Endothelial cell (in vitro differentiated cells): ENCODE measurements around the gene RAB26. TPM values are rescaled to one million over a fixed set of nuclear protein-coding genes. Genes with fewer than 3 reads are reported as not detected.
"Not testable (repeated sequence)": the region's sequence is repeated elsewhere in the genome, so short reads cannot be mapped to it uniquely, and the experiment has no call there.

Experiments
- DNase-seq: peaks from one replicate; pipeline ENCODE4 v3.0.0; 2021; ENCODE audit warnings: low spot score
- H3K27ac Mint-ChIP-seq: one replicate; pipeline ENCODE4 v1.8.0; 2021; ENCODE audit warnings: mixed read lengths, inconsistent platforms; ENCODE audit not compliant: unreplicated experiment
- H3K27me3 Mint-ChIP-seq: one replicate; pipeline ENCODE4 v1.8.0; 2021; ENCODE audit warnings: mild to moderate bottlenecking, moderate library complexity, mixed read lengths, inconsistent platforms; ENCODE audit not compliant: unreplicated experiment
- H3K36me3 Mint-ChIP-seq: one replicate; pipeline ENCODE4 v1.8.0; 2021; ENCODE audit warnings: mild to moderate bottlenecking, low read depth, mixed read lengths, inconsistent platforms; ENCODE audit not compliant: unreplicated experiment
- H3K4me1 Mint-ChIP-seq: one replicate; pipeline ENCODE4 v1.8.0; 2021; ENCODE audit warnings: mild to moderate bottlenecking, mixed read lengths, inconsistent platforms; ENCODE audit not compliant: unreplicated experiment
- H3K4me3 Mint-ChIP-seq: one replicate; pipeline ENCODE4 v1.8.0; 2021; ENCODE audit warnings: mild to moderate bottlenecking, mixed read lengths, inconsistent platforms; ENCODE audit not compliant: unreplicated experiment
- H3K9me3 Mint-ChIP-seq: one replicate; pipeline ENCODE4 v1.8.0; 2021; ENCODE audit warnings: mixed read lengths, inconsistent platforms; ENCODE audit not compliant: unreplicated experiment
- CTCF ChIP-seq: fragments of 200-600 bp; sonication (generic); IDR thresholded peaks from one replicate; pipeline ENCODE4 v1.5.0; 2021; ENCODE audit warnings: antibody characterized with exemption; ENCODE audit not compliant: unreplicated experiment
- long read RNA-seq: library from polyadenylated mRNA; unstranded; transcript quantifications from one replicate; pipeline ENCODE4 v2.0.0, GENCODE V29; 2020; ENCODE audit not compliant: unreplicated experiment
- total RNA-seq: library from RNA; stranded (reverse); fragmentation: NEBNext Ultra II Directional; extraction: Animal tissue kit (Norgen Biotek cat#: 25700); gene quantifications from one replicate; pipeline ENCODE4 v1.2.1, GENCODE V29; 2021; ENCODE audit not compliant: unreplicated experiment

The RAB26 gene, protein sequence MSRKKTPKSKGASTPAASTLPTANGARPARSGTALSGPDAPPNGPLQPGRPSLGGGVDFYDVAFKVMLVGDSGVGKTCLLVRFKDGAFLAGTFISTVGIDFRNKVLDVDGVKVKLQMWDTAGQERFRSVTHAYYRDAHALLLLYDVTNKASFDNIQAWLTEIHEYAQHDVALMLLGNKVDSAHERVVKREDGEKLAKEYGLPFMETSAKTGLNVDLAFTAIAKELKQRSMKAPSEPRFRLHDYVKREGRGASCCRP
- 1.9 TPM for total RNA-seq
- long read RNA-seq: 0 reads

DNA sequence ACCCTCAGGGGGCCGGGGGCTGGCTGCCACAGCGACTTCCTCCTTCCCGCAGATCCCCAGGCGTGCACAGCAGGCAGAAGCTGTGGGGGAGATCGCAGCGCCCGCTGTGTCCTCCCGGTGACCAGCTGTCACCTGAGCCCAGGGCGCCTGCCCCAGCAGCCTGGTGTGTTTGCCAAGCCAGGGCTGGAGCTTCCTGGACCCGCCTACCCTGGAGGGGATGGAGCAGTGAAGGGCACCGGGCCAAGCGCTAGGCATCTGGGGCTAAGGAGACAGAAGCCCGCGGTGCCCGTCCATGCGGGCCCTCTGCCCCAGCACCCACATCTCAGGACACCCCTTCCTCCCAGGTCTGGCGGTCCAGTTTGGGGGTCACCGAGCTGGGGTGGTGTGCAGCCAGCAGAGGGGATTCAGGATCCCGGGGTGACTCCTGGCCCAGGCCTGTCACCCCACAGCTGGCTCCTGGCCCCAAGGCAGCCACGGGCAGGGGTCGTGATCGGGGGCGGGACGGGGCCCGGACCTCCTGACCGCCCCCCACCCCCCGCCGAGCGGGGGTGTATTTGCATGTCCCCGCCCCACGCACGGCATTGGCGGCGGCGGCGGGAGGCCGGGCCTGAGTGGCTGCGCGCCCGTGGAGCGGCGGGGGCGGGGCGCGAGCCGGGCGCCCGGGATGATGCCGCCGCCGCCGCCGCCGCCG, at the start of gene RAB26:
Gene RAB26 (plus strand): TSS at position 645 of the 691 bp plus-strand sequence. CDS start 159 bp downstream, outside the sequence.
- no peak for DNase-seq
- H3K9me3 Mint-ChIP-seq: no peaks in the 10 kb centered on the region
- H3K27me3 Mint-ChIP-seq: peaks cover 13% of the 10 kb centered on the region
- H3K27ac Mint-ChIP-seq: no peak within 1 kb of the TSS
- peaks cover 9% of the 10 kb centered on the region for H3K4me1 Mint-ChIP-seq
- H3K4me3 Mint-ChIP-seq: peak within 1 kb of the TSS; percentile 65
- H3K36me3 Mint-ChIP-seq: no peaks in the 10 kb centered on the region
- TF ChIP-seq CTCF: no peak

GRCh38 chr16:2101581-2101980, 46.8 kb upstream of the RAB26 start:
- H3K4me3 Mint-ChIP-seq, H3K27ac Mint-ChIP-seq: not testable (repeated sequence)

GRCh38 chr16:2102471-2102870, 46.0 kb upstream of the RAB26 start:
- Mint-ChIP-seq H3K27me3 (peaks cover 6% of the 10 kb centered on the region), H3K27ac (no peak overlapping the region), H3K36me3 (peaks cover 5% of the 10 kb centered on the region), H3K9me3 (no peaks in the 10 kb centered on the region), H3K4me3 (no peak overlapping the region), H3K4me1 (no peaks in the 10 kb centered on the region)
- DNase-seq: no peak
- TF ChIP-seq CTCF: no peak

More at GRCh38 chr16:2101581-2101980, 46.8 kb upstream of the RAB26 start:
- H3K27me3 Mint-ChIP-seq, H3K4me1 Mint-ChIP-seq, DNase-seq, H3K36me3 Mint-ChIP-seq, H3K9me3 Mint-ChIP-seq: not testable (repeated sequence)

DNA sequence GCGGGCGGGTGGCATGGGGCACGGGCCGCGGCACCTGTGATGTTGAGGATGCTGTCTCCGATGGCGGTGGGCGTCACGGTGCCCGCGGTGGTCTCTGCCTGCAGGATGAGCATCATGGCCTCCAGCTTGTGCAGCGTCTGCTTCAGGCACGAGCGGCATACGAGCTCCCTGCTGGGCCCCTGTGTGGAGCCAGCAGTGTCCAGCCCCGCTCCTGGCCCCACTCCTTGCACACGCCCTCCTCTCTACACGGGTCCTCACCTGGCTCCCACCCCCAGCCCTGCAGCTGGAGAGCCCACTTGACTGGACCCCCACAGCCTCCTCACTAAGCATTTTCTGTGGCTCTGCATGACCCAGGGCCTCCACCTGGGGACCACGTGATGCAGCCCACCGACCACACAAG, 44.0 kb upstream of the RAB26 start:
- not testable (repeated sequence) for H3K4me3 Mint-ChIP-seq, H3K27ac Mint-ChIP-seq

DNA sequence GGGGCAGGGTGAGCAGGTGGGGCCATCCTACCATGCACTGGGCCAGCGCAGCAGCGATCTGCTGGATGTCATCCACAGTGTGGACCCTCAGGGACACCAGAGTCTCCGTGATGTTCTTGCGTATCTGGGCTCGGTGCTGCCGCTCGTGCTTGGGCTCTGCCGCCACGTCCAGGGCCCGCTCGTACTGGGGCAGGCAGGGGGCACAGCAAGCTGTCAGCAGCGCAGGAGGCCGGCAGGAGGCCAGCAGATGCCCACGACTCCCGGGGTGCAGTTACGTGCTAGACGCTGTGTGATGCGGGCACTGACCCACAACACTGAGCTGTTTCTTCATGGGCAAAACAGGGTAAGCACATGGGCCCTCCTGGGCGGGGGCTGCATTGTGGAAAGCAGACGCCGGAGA, 43.1 kb upstream of the RAB26 start:
- H3K27me3 Mint-ChIP-seq, H3K9me3 Mint-ChIP-seq, DNase-seq, H3K4me1 Mint-ChIP-seq, H3K27ac Mint-ChIP-seq, H3K36me3 Mint-ChIP-seq, H3K4me3 Mint-ChIP-seq: not testable (repeated sequence)

More for the DNA sequence above, 44.0 kb upstream of the RAB26 start:
- H3K27me3 Mint-ChIP-seq, H3K9me3 Mint-ChIP-seq, H3K4me1 Mint-ChIP-seq, DNase-seq, H3K36me3 Mint-ChIP-seq: not testable (repeated sequence)

- not testable (repeated sequence) for H3K27ac Mint-ChIP-seq, H3K4me1 Mint-ChIP-seq, H3K9me3 Mint-ChIP-seq, H3K4me3 Mint-ChIP-seq, DNase-seq, H3K36me3 Mint-ChIP-seq, H3K27me3 Mint-ChIP-seq
Measured at GRCh38 chr16:2105769-2106168, 42.7 kb upstream of the RAB26 start.

- not testable (repeated sequence) for H3K27ac Mint-ChIP-seq, H3K9me3 Mint-ChIP-seq, H3K4me3 Mint-ChIP-seq, H3K27me3 Mint-ChIP-seq, DNase-seq, H3K4me1 Mint-ChIP-seq, H3K36me3 Mint-ChIP-seq
Measured at GRCh38 chr16:2106211-2106610, 42.2 kb upstream of the RAB26 start.

DNA sequence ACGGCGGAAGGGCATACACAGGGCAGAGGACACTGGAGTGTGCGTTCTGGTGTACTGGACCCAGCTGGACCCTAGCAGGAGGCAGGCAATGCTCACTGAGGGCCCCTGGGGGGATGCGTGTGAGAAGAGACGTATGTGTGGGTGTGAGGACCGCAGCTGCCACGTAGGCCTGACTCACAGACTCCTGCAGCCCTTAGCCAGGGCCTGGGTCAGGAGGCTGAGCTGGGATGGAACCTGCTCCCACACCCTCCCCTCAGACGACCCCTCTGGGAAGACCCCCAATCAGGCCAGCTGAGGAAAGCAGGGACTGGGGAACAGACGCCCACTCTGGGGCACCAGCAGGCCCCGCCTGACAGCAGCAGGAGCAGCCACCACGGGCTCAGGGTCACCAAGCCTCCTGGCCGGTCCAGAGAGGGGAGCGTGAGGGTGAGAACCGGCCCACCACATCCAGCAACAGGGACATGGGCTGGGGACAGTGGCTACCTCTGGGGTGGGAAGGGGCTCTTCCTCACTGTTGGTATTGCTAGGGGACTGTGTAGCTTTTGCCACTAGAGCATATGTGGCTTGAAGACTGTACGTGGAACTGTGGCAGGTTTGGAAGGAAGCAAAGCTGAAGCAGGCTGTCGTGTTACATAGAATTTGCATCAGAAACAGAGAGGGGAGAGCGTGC, 41.2 kb upstream of the RAB26 start:
- H3K27ac Mint-ChIP-seq: not testable (repeated sequence)

GRCh38 chr16:2107791-2108125, 40.7 kb upstream of the RAB26 start:
- not testable (repeated sequence) for H3K36me3 Mint-ChIP-seq, H3K9me3 Mint-ChIP-seq, DNase-seq, H3K27me3 Mint-ChIP-seq, H3K4me1 Mint-ChIP-seq, H3K27ac Mint-ChIP-seq
- peak overlapping the region; percentile 54 for H3K4me3 Mint-ChIP-seq

More for the DNA sequence above, 41.2 kb upstream of the RAB26 start:
- H3K9me3 Mint-ChIP-seq, H3K27me3 Mint-ChIP-seq, H3K36me3 Mint-ChIP-seq, DNase-seq, H3K4me1 Mint-ChIP-seq: not testable (repeated sequence)
- peak overlapping the region; percentile 54 for H3K4me3 Mint-ChIP-seq
